Retinal pigment epithelial cell (primary cell): Measurements from ENCODE around the gene AGAP1.

Experiments
- DNase-seq: peaks from one replicate; pipeline ENCODE4 v3.0.0-alpha.2; 2010; ENCODE audit warnings: low read depth
- H3K4me3 ChIP-seq: 2 replicates; pipeline ENCODE4 v1.5.1; 2011; ENCODE audit warnings: mild to moderate bottlenecking, low read length, control low read depth, moderate library complexity
- TF ChIP-seq, protein P1 (sequence below): conservative IDR thresholded peaks from 2 replicates; pipeline ENCODE4 v1.5.1; 2011; ENCODE audit warnings: low read depth, low read length, control low read depth, inconsistent platforms

Gene AGAP1

DNA sequence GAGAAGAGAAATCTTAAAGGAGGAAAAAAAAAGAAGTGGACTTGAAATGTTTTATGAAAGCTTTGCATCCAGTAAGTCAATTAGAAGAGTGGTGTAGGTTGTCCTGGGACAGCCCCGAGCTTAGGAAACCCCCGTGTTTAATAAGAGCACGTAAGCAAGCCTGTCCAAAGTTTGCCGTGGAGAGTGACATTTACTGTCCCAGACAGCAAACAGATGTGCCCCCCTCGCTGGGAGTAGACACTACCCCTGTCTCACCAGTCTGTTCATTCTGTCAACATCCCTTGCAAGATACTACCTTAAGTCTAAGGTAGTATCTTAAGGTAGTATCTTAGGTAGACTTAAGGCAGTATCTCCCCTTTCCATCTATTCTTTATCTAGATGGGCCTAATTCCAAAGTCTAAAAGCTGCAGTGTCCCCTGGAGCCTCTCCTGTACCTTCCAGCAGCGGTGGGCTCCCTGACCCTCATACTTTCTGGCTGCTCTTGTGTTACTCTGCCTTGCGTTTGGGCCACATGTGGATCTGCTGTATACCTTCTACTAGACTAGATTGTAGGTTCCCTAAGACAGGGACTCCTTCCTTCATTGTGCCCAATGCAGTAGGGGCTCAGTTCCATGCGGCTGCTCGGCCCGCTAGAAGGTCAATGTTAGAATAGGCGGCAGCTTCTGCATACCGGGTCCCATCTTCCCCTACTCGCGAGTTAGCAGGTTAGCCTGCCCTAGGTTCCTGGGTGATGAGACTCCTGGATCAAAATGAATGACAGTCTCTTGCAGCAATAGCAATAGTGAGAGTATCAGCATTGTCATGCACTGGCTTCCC is 430.2 kb downstream of the AGAP1 start:
- H3K4me3 ChIP-seq: no peak overlapping the region
- no peak for DNase-seq
- TF ChIP-seq, protein P1, sequence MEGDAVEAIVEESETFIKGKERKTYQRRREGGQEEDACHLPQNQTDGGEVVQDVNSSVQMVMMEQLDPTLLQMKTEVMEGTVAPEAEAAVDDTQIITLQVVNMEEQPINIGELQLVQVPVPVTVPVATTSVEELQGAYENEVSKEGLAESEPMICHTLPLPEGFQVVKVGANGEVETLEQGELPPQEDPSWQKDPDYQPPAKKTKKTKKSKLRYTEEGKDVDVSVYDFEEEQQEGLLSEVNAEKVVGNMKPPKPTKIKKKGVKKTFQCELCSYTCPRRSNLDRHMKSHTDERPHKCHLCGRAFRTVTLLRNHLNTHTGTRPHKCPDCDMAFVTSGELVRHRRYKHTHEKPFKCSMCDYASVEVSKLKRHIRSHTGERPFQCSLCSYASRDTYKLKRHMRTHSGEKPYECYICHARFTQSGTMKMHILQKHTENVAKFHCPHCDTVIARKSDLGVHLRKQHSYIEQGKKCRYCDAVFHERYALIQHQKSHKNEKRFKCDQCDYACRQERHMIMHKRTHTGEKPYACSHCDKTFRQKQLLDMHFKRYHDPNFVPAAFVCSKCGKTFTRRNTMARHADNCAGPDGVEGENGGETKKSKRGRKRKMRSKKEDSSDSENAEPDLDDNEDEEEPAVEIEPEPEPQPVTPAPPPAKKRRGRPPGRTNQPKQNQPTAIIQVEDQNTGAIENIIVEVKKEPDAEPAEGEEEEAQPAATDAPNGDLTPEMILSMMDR: no peak

GRCh38 chr2:235924675-235925063 is 430.8 kb downstream of the AGAP1 start:
- DNase-seq: no peak
- TF ChIP-seq, protein P1: no peak
- H3K4me3 ChIP-seq: no peak overlapping the region

DNA sequence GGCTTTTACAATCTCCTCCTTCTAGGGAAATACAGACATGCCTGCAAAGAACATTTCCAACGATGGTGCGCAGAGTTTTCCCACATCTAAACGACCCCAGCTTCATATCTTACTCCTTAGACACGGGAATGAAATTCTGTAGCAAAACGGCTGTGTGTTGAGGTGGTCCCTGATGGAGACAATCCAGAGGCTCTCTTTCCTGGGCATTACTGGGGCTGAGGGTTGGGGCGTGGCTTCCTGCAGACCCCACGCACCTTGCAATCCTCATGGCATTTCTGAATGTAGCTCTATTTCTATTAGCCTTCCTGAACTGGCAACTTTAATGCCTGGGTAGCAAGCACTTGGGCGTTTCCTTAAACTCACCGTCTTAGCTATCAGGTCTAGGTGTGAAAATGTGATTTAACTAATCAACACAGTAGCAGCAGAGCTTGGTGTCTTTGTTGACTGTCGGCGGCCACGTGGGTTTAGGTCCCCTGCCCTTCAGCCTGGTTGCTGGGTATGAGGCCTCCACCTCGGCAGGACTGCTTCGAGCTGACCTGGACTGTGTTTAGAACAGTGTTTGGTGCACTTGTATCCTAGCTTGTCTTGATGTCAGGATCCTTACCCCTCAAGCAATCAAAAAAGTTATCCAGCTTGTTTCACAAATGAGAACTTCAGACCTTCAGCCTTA is 431.5 kb downstream of the AGAP1 start:
- TF ChIP-seq, protein P1: no peak
- no peak overlapping the region for H3K4me3 ChIP-seq
- no peak for DNase-seq

DNA sequence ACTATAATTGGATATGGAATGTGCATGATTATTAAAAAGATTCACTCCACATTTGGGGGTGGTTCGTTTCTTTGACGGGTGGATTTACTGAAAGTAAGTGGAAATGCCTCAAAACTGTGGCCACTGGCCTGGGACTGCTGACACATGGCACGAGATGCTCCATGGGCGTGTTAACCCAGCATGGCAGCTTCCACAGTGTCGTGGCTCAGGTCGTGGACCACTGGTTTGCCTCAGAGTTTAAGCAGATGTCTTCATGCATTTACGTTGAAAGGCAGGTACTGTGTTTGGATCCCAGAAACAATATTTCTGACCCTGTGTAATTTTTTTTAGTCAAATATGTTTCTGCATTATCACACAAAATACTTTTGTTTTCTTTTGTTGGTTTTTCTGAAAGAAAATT is 432.4 kb downstream of the AGAP1 start:
- DNase-seq: no peak
- TF ChIP-seq, protein P1: no peak
- H3K4me3 ChIP-seq: no peak overlapping the region

GRCh38 chr2:235928751-235929370 is 435.0 kb downstream of the AGAP1 start:
- TF ChIP-seq, protein P1: no peak
- no peak overlapping the region for H3K4me3 ChIP-seq
- no peak for DNase-seq

GRCh38 chr2:235930701-235931100 is 436.9 kb downstream of the AGAP1 start:
- TF ChIP-seq, protein P1: no peak
- DNase-seq: no peak

GRCh38 chr2:235931676-235932075 is 437.8 kb downstream of the AGAP1 start:
- no peak for DNase-seq
- TF ChIP-seq, protein P1: no peak
- no peak overlapping the region for H3K4me3 ChIP-seq

More at GRCh38 chr2:235930701-235931100, 436.9 kb downstream of the AGAP1 start:
- H3K4me3 ChIP-seq: no peak overlapping the region
